ELR (cell line): ENCODE data around the gene SOST.

Experiments
- DNase-seq: peaks from one replicate; pipeline ENCODE4 v3.0.0-alpha.2; 2015; ENCODE audit warnings: low read depth

The SOST gene

GRCh38 chr17:43741636-43742035 is 17.0 kb downstream of the SOST start:
- no peak for DNase-seq

- DNase-seq = peak; percentile 63
Observed at GRCh38 chr17:43740541-43740940, 18.1 kb downstream of the SOST start.

- no peak for DNase-seq
Observed at GRCh38 chr17:43737722-43738121, 20.9 kb downstream of the SOST start.

GRCh38 chr17:43736389-43736788 is 22.2 kb downstream of the SOST start:
- peak; percentile 37 for DNase-seq

DNA sequence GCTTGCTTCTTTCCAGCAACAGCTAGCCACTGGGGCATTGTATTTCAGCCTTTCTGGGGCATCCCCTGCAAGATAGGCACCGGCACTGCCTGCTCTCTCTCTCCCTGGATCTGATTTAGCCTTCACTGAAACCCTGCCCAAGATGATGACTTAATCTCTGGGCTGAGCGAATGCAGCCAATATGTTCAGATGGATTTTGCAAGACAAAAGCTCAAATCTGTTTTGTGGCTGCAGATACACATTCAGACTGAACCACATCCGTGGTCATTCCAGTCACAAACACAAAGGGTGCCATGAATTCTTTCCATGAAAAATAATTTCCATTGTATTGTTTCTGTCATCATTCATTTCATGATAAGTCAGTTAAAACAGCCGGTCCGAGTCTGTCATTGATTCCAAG is 24.2 kb downstream of the SOST start:
- DNase-seq = peak; percentile 64

GRCh38 chr17:43733956-43734355 is 24.6 kb downstream of the SOST start:
- DNase-seq = no peak

DNA sequence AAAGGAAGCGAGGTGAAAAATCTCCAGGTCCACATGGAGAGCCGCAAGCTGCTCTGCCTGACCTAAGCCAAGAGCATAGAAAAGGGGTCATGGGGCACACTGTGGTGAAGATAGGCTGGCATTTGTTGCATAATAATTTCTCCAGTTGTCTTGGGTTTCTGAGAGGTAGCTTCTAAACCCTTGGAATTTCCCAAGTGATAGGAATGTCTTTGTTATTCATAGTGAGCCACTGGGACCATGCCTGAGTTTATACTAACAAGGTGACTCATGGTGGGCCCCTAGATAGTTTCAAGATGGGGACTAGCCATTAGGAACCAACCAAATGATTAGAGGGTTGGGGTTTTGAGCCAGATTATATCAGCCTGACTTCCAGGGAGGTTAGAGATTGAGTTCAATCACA is 25.6 kb downstream of the SOST start:
- DNase-seq = peak; percentile 97

DNA sequence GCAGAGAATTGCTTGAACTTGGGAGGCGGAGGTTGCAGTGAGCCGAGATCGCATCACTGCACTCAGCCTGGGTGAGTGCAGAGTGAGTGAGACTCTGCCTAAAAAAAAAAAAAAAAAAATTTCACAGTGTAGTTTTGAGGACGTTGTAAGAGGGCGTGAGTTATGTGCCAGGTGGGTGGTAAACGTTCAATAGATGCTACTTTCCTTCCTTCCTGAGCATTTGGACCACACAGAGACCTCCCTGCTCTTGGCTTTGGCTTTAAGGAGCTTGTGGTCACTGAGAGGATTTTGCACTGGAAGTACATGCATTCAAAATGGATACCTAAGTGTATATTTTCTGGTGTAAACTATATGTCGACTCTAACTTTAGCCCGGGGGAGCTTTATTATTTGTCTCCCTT is 30.5 kb downstream of the SOST start:
- DNase-seq = no peak

GRCh38 chr17:43723697-43724359 is 34.8 kb downstream of the SOST start:
- peak; percentile 90 for DNase-seq

DNA sequence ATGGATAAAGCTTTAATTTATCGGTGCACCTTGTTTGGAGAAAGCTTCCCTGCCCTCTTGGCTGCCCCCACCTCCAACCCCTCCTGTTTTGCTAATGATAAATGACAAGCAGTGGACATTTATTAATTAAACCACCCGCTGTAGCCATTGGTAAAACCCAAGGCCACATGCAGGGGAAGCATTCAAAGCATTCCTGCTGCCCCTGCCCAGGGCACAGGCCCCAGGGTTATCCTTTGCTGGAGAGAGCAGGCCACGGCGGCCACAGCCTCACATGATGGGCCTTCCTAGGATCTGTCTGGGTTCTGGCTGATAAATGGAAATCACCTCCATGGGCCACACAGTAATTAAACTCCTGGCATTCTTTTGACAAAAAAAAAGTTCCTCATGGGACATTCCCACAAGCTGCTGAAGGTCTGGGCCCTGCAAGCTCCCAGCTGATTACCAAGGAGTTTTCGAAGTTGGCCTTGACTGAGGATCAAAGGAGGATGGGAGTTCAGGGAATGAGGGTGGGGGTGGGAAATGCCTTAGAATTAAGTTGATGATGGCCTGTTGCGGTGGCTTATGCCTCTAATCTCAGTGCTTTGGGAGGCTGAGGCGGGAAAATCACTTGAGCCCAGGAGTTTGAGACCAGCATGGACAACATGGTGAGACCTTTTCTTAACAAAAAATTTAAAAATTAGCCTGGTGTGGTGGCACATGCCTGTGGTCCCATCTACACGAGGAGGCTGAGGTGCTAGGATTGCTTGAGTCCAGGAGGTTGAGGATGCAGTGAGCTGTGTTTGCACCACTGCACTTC is 35.5 kb downstream of the SOST start:
- DNase-seq = no peak

- DNase-seq = no peak
Observed at GRCh38 chr17:43722269-43722619, 36.3 kb downstream of the SOST start.

GRCh38 chr17:43721537-43722268 is 36.9 kb downstream of the SOST start:
- DNase-seq = peak; percentile 24

DNA sequence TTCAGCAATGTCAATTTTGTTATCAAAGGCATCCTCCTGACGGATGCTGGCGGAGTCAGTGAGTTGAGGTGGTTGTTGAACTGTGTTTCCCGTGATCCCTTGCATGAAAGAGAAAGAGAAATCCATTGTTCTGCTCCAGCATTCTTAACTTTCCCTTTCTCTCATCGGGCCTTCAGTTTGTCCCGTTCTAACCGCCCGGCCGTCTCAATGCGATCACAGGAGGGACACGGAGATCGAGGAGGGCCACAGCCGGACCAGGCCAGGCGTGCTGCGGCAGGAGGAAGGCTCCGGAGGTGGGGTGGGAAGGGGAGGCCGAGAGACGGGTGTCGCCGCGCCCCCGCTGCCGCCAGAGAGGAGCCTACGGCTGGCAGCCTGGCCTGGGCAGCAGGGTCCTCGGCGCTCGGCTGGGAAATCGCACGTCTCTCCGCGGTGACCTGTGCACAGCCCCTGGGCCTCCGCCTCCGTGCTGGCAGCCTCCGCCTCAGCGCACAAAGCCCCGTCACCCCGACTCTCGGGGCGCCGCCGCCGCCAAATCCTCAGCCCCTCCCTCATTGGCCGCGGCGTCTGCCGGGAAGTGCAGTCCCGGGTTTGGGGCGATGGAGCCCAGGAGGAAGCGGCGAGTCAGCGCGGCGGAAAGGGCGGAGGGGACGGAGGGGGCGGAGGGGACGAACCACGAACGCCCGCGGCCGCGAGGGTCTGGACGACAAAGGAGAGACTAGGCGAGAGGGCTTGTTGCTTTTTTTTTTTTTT is 38.1 kb downstream of the SOST start:
- peak; percentile 82 for DNase-seq

GRCh38 chr17:43719578-43719977 is 39.0 kb downstream of the SOST start:
- no peak for DNase-seq

- no peak for DNase-seq
Observed at GRCh38 chr17:43718544-43718943, 40.0 kb downstream of the SOST start.

GRCh38 chr17:43717913-43718312 is 40.7 kb downstream of the SOST start:
- no peak for DNase-seq

DNA sequence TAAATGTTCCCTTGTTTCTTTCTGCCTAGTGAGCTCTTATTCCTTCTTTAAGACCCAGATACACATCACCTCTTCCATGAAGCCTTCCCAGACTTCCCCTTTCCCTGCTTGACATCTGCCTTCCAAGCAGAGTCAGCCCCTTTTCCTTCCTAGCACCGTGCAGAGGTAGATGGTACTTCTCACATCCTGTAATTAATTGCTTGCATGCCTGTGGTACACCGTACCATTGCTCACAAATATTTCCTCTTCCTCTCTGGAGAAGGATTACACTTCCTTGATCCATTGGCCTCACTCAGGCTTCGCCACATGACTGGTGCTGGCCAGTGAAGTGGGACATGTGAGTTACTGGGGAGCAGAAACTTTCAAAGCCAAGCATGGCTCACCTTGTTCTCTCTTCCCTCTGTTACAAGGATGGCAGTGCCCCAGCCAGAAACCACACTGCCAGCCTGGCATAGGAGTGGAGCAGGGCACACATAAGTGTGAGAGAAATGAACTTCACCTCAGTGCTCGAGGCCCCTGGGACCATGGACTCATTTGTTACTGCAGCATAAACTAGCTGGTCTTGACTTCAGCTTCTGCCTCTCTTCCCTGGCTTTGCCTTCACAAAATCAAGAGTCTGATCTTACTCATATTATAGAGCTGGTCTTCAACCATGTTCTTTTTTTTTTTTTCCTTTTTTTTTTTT is 44.0 kb downstream of the SOST start:
- DNase-seq = peak; percentile 91

DNA sequence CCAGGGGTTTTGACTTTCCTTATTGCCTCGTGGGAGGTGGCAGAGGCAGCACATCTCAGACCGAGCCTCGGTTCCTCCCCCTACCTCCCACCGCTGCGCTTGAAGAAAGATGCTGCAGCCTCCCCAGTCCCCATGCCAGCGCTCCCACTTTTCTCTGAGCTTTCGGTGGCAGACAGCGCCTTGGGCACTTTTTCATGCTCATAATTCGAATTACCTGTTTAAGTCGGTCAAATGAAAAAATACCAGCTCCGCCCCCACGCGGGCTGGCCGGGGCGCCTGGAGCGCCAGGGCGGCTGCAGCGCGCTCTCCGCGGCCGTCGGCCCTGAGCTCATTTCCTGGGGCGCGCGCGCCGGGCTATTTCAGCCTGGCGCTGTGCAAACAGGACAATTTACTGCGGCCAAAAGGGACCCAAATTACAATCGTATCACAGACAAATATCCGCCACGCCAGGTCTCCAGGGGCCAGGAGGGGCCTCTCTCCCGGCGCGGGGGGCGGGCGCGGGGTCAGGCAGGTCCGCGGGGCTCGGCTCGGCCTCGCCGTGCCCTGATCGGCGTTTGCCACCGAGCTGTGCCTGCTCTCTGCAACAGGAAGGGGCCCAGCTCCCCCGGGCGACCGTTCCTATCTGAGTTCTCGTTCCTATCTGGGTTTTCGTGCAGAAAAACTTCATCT is 45.0 kb downstream of the SOST start:
- DNase-seq = peak; percentile 61

DNA sequence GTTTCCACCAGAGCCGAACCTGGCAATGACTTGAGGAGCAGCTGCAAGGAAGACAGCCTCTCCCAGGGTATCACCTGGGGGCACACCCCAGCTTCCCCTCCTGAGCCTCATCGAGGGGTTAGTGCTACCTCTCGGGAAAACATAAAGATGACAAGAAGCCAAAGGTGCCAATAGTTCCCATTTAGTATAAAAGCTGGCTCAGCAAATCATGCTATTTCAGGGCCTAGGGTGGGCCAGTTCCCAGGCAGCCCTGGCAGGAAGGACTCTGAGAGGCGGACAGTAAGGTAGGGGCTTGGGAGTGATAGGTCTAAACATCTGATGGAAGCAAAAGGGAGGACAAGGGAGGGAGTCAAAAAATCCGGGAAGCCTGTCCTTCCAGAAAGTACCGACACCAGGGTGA is 46.2 kb downstream of the SOST start:
- no peak for DNase-seq

- DNase-seq = no peak
Observed at GRCh38 chr17:43710101-43710500, 48.5 kb downstream of the SOST start.

DNA sequence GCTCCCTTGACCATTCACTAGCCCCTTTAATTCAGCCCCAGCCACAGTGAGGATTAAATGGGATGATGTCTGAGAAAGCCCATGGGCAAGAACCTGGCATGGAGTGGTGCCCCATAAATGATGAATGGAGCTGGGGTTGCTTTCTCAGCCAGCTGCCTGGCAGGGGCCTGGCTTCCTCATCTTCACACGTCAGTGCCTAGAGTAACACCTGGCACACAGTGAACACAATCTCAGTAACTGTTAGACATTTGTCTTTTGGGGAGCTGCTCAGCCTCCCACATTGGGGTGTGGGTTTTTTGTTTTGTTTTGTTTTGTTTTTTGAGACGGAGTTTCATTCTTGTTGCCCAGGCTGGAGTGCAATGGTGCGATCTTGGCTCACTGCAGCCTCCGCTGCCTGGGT is 49.4 kb downstream of the SOST start:
- DNase-seq = no peak
